HFF-Myc (cell line): ENCODE results near the gene DCAF8L2.
"Not testable (repeated sequence)": the region's sequence is repeated elsewhere in the genome, so short reads cannot be mapped to it uniquely, and the experiment has no call there.

Source experiments
- DNase-seq: peaks from one replicate; pipeline ENCODE4 v3.0.0-alpha.2; 2011; ENCODE audit warnings: low read depth; ENCODE audit errors: extremely low read depth
- H3K4me3 ChIP-seq: replicated peaks from 2 replicates; pipeline ENCODE4 v1.5.1; 2011; ENCODE audit warnings: low read depth, mild to moderate bottlenecking, control low read depth, low read length
- CTCF ChIP-seq: IDR thresholded peaks from 2 replicates; pipeline ENCODE4 v1.5.1; 2012; ENCODE audit warnings: mild to moderate bottlenecking, low read depth, low read length, control low read depth; ENCODE audit errors: missing control alignments

The DCAF8L2 gene

GRCh38 chrX:27694667-27695066, 104.5 kb downstream of the DCAF8L2 start:
- no peak for TF ChIP-seq CTCF
- DNase-seq: no peak
- no peak overlapping the region for H3K4me3 ChIP-seq

GRCh38 chrX:27706526-27706925, 116.4 kb downstream of the DCAF8L2 start:
- no peak for DNase-seq
- H3K4me3 ChIP-seq: no peak overlapping the region
- TF ChIP-seq CTCF: no peak

- TF ChIP-seq CTCF: no peak
- no peak for DNase-seq
- no peak overlapping the region for H3K4me3 ChIP-seq
Observed at GRCh38 chrX:27715610-27716009, 125.5 kb downstream of the DCAF8L2 start.

GRCh38 chrX:27728291-27728690, 138.1 kb downstream of the DCAF8L2 start:
- TF ChIP-seq CTCF: no peak
- H3K4me3 ChIP-seq: no peak overlapping the region
- DNase-seq: no peak

GRCh38 chrX:27731962-27732361, 141.8 kb downstream of the DCAF8L2 start:
- no peak overlapping the region for H3K4me3 ChIP-seq
- no peak for DNase-seq
- no peak for TF ChIP-seq CTCF

- TF ChIP-seq CTCF: no peak
- no peak overlapping the region for H3K4me3 ChIP-seq
- DNase-seq: no peak
Observed at GRCh38 chrX:27735914-27736313, 145.8 kb downstream of the DCAF8L2 start.

- no peak for DNase-seq
- H3K4me3 ChIP-seq: no peak overlapping the region
- TF ChIP-seq CTCF: no peak
Observed at GRCh38 chrX:27740933-27741332, 150.8 kb downstream of the DCAF8L2 start.

- DNase-seq, H3K4me3 ChIP-seq: not testable (repeated sequence)
Observed at GRCh38 chrX:27743521-27743920, 153.4 kb downstream of the DCAF8L2 start.
